MV-4-11 (cell line): ENCODE data around the gene DLX1.
"Not testable (repeated sequence)": the region's sequence is repeated elsewhere in the genome, so short reads cannot be mapped to it uniquely, and the experiment has no call there.

Experiments
- DNase-seq: peaks from one replicate; lab custom pipeline; 2025; lab: John Stamatoyannopoulos, UW

Gene DLX1

DNA sequence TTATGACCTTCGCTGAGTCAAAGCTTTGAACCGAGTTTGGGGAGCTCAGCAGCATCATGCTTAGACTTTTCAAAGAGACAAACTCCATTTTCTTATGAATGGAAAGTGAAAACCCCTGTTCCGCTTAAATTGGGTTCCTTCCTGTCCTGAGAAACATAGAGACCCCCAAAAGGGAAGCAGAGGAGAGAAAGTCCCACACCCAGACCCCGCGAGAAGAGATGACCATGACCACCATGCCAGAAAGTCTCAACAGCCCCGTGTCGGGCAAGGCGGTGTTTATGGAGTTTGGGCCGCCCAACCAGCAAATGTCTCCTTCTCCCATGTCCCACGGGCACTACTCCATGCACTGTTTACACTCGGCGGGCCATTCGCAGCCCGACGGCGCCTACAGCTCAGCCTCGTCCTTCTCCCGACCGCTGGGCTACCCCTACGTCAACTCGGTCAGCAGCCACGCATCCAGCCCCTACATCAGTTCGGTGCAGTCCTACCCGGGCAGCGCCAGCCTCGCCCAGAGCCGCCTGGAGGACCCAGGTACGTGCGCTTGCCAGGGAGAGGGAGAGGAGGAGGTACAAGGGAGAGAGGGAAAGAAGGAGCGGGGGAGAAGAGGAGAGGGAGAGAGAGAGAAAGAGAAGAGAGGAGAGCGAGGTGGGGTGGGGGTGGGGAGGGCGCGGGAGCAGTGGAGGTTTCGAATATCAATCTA lies at the start of gene DLX1:
Gene DLX1 (plus strand): TSS at position 48 of the 700 bp plus-strand sequence. CDS start 171 bp downstream, at position 219.
- no peak for DNase-seq

DNA sequence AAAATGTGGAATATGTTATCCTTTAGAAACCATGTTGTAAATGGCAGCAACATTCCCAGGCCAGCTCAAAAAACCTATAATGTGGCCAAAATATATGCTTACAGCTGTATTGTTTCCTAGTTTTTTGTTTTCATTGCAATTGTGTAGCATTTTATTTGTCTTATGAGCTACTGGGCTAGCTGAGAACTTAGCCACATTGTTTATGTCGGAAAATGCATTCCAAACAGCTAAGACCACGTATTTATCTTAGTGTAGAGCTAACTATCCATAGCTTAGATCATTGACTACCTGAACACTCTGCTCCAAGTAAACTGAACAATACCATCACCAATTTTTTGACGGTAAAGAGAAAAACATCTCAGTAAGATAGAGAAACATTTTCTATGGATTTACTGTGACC lies 47.2 kb upstream of the DLX1 start:
- no peak for DNase-seq

DNA sequence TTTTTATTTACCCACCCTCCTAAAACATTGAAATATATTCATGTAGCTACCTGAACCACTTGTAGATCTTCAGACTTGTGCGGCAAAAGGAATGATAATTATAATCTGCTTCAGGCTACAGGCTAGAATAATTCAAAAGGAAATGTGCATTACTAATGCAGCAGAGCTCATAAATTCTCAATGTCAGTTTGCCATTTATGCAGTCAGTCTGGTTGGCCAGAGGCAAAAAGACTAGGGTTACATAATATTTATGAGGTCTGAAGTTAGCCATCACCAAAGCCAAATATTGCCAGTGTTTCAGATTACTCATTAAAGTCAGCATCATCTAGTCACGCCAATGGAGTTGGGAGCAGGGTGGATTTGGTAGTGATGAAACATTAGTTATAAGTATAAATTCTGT lies 46.7 kb upstream of the DLX1 start:
- DNase-seq, result peak; percentile 80

GRCh38 chr2:172039011-172039704 lies 46.1 kb upstream of the DLX1 start:
- no peak for DNase-seq

DNA sequence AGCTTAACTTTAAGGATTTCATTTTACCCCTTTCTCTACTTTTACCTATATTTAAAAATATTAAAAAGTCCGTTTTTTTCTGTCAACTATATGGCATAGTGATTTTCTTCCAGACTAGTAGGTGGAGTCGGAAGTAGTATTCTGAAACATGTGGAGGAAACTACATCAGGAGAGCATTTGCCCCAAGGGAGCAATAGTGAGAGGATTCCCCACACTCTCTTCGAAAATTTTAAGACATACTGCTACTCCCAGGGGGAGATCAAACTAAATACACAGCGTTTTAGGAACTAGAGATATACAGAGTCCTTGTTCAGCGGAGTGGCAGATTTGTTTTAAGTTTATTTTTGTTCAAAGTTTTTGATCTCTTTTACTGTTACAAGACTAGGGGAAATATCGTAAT lies 45.0 kb upstream of the DLX1 start:
- no peak for DNase-seq

GRCh38 chr2:172046080-172046678 lies 39.1 kb upstream of the DLX1 start:
- DNase-seq, result peak; percentile 67

GRCh38 chr2:172046866-172047565 lies 38.3 kb upstream of the DLX1 start:
- no peak for DNase-seq

- no peak for DNase-seq
These were observed 37.5 kb upstream of the DLX1 start for GRCh38 chr2:172047566-172048507.

DNA sequence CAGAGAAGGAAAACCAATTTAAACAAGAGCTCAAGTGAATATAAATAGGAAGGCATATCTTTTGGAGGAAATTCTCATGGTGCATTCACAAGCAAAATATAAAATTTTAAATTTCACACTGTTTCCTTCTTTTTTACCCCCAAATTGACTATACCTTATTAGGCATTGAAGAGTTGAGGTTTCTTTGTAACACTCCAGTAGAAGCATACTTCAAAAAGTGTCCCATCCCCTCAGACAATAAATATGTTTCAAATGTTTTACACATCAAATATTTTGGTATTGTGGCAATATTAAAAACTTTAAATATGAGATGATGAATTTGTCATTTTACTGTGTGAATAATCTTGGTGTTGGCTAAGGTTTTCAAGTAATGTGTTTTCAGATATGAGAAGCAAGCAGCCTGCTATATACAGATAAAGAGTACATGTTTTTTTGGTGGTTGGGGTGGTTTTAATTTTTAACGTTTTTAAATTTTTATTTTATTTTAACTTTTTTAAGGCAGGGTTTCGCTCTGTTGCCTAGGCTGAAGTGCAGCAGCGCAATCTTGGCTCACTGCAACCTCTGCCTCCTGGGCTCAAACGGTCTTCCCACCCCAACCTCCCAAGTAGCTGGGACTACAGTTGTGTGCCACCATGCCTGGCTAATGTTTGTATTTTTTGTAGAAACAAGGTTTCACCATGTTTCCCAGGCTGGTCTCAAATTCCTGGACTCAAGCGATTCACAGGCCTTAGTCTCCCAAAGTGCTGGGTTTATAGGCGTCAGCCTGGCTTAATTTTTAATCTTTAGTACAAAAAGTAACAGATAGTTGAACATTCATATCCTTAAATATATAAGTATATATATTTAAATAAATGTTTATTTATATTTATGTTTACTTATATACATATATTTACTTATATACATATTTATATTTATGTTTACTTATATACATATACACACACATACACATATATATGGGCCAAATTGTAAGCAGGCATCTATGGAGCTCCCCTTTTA lies 36.5 kb upstream of the DLX1 start:
- no peak for DNase-seq

GRCh38 chr2:172049567-172050120 lies 35.7 kb upstream of the DLX1 start:
- DNase-seq, result no peak

GRCh38 chr2:172050479-172051125 lies 34.7 kb upstream of the DLX1 start:
- DNase-seq, result no peak

DNA sequence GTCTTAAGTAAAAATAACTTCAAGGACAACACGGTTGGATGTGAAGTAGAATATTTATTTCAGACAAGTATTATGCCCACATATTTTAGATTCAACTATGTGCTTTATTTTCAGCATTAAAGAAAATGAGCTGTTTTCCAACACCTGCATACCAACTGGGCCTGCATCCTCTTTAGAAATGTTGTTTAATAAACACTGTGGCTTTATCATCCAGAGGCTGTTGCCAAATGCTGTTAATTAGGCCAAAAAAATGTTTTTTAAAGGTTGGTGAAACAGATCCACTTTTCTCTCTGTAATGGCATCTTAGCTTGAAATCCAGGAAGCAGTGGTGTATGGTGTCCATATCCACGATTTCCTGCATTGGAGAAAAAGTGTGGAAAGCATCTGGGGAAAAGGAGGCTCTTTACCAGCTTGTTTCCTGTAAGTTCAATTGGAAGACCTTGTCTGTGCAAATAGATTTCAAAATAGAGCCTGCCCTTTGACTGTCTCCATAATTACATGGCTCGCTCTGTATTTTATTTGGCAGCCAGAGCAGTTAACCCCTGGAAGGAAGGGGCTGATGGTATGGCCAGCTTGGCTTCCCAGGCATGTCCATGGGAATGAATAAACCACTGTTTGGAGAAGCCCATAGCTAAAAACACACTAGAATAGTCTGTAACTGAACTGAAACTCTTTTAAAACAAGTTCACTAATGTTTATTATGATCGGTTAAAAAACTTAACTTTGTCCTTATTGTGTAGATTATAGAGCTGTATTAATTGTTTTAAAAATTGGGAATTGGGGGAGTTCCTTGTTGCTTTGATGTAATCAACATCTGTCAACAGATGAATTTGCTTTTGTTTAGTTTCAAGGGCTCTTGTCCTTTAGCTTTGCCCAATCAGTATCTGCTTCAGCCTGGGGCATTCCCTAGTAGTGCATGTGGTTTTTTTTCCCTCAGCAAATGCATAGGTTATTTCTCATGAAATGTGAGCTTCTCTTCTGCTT lies 33.0 kb upstream of the DLX1 start:
- DNase-seq, result no peak

DNA sequence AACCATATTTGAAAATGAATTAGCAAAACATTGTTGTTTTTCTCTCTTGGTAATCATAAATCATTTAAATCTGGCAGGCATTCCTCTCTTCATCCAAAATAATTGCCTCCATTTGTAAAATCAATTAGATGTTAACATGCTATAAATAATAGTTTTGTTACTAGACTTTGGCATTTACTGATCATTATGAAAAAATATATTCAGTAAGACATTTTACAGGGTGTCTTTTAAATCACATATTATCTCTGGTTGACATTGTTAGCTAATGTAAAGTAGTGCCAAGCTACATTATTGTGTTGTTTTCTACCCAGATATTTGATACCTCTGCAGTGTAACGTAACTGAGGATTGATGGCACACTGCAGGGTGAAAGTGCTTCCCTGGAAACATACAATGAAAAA lies 31.8 kb upstream of the DLX1 start:
- DNase-seq, result no peak

DNA sequence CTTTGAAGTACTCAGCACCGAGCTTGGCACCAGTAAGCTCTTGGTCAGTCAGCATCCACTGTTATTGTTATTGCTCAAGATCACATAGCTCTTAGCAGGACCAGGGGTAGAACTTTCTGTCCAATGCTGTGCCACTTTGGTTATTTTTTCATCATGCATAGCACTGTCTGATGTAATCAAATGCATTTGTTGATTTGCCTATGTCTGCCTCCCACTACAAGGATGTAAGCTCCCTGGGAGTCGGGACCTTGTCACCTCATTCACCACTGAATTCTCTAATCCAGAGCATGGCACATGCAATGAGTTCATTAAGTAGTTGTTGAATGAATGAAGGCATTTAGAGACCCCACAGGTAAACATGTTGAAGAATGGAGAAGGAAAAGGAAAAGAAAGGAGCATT lies 29.0 kb upstream of the DLX1 start:
- no peak for DNase-seq

DNA sequence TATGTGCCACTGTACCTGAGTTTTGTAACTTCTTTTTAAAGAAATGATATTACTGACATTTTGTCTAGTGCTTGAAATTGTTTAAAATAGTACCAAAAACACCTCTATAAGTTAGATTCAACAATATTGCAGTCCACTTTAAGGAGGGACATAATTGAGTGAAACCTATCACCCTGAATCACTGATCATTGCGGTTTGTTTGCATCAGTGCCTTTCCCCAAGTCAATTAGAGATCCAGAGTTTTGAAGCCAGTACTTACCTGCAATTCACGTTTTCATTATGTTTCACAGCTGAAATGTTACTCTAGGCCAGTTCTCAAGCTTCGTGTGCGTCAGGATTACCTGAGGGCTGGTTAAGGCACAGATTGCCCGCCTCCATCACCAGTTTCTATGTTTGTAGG lies 26.6 kb upstream of the DLX1 start:
- DNase-seq, result no peak

GRCh38 chr2:172060118-172060517 lies 25.2 kb upstream of the DLX1 start:
- not testable (repeated sequence) for DNase-seq

- no peak for DNase-seq
These were observed 22.8 kb upstream of the DLX1 start for GRCh38 chr2:172062402-172063004.

- DNase-seq, result no peak
These were observed 21.9 kb upstream of the DLX1 start for GRCh38 chr2:172063446-172063845.
